Muscle of leg (tissue), 11 donors: ENCODE results near the gene PREB. TPM values are rescaled to one million over a fixed set of nuclear protein-coding genes. Genes with fewer than 3 reads are reported as not detected.

Source experiments
- DNase-seq: peaks from one replicate; pipeline ENCODE4 v3.0.0; 2013
- H3K27ac ChIP-seq: one replicate; pipeline ENCODE4 v1.5.1; 2013; ENCODE audit warnings: mild to moderate bottlenecking, low read length, control low read depth
- H3K27me3 ChIP-seq: one replicate; pipeline ENCODE4 v1.6.1; 2013; ENCODE audit warnings: low read length; ENCODE audit not compliant: control insufficient read depth, insufficient read depth
- H3K36me3 ChIP-seq: one replicate; pipeline ENCODE4 v1.6.1; 2013; ENCODE audit warnings: low read length; ENCODE audit not compliant: control insufficient read depth, insufficient read depth
- H3K4me1 ChIP-seq: one replicate; pipeline ENCODE4 v1.6.1; 2013; ENCODE audit warnings: low read length; ENCODE audit not compliant: control insufficient read depth, insufficient read depth
- H3K4me3 ChIP-seq: one replicate; pipeline ENCODE4 v1.5.1; 2013; ENCODE audit warnings: low read length, control low read depth
- H3K9me3 ChIP-seq: replicated peaks from 2 replicates; pipeline ENCODE4 v1.6.1; 2013; ENCODE audit warnings: low read depth, low read length; ENCODE audit not compliant: control insufficient read depth
- WGBS: methylation state at CpG from one replicate; pipeline ENCODE4 v1.1.5; 2013; ENCODE audit warnings: missing lambda C conversion rate; ENCODE audit not compliant: insufficient coverage; 5-methylcytosine and 5-hydroxymethylcytosine counted together
- polyA plus RNA-seq, 8 donors: library from polyadenylated mRNA; unstranded; fragments of 120-200 nt; gene quantifications; one replicate each; pipeline versions ENCODE4 v1.2.1 to v1.2.3, GENCODE V29; 2013; ENCODE audit warnings: inconsistent platforms in 1 of 8, low replicate concordance in 1 of 8; ENCODE audit not compliant: insufficient read length in 8 of 8, insufficient read depth in 1 of 8
- total RNA-seq: library from RNA; stranded (reverse); fragments of 120-200 nt; gene quantifications from one replicate; pipeline ENCODE4 v1.2.4, GENCODE V29; 2013

PREB gene
- total and polyA plus RNA-seq, 9 donors, result 26.9 to 38.9 (median 35.9) TPM

- no peak for DNase-seq
- H3K36me3 ChIP-seq, result no peaks in the 10 kb centered on the region
- 64% methylated on average over 6 of the region's 6 CpGs for WGBS
These were observed 40.2 kb upstream of the PREB start for GRCh38 chr2:27174638-27175037.

GRCh38 chr2:27171351-27171848, 37.0 kb upstream of the PREB start:
- 56% methylated on average over 6 of the region's 8 CpGs for WGBS
- peaks cover 33% of the 10 kb centered on the region for H3K27me3 ChIP-seq
- no peaks in the 10 kb centered on the region for H3K9me3 ChIP-seq
- no peak overlapping the region for H3K27ac ChIP-seq
- no peaks in the 10 kb centered on the region for H3K36me3 ChIP-seq
- H3K4me1 ChIP-seq, result no peaks in the 10 kb centered on the region
- no peak for DNase-seq
- H3K4me3 ChIP-seq, result no peak overlapping the region

More at GRCh38 chr2:27174638-27175037, 40.2 kb upstream of the PREB start:
- Histone ChIP-seq H3K4me3 (no peak overlapping the region), H3K9me3 (no peaks in the 10 kb centered on the region), H3K4me1 (no peaks in the 10 kb centered on the region), H3K27me3 (peaks cover 32% of the 10 kb centered on the region), H3K27ac (no peak overlapping the region)

GRCh38 chr2:27170581-27171337, 36.3 kb upstream of the PREB start:
- no peaks in the 10 kb centered on the region for H3K9me3 ChIP-seq
- no CpG with 5 or more reads among the region's 6 CpGs for WGBS

GRCh38 chr2:27164960-27165763, 30.7 kb upstream of the PREB start:
- no peak overlapping the region for H3K27ac ChIP-seq
- peaks cover 5% of the 10 kb centered on the region for H3K27me3 ChIP-seq
- WGBS, result 80% methylated on average over 7 of the region's 8 CpGs
- no peak for DNase-seq
- no peaks in the 10 kb centered on the region for H3K9me3 ChIP-seq
- H3K36me3 ChIP-seq, result no peaks in the 10 kb centered on the region
- no peak overlapping the region for H3K4me3 ChIP-seq
- H3K4me1 ChIP-seq, result no peaks in the 10 kb centered on the region

More at GRCh38 chr2:27170581-27171337, 36.3 kb upstream of the PREB start:
- no peak overlapping the region for H3K27ac ChIP-seq
- no peaks in the 10 kb centered on the region for H3K4me1 ChIP-seq
- DNase-seq, result no peak
- no peaks in the 10 kb centered on the region for H3K36me3 ChIP-seq
- H3K4me3 ChIP-seq, result no peak overlapping the region
- H3K27me3 ChIP-seq, result peaks cover 30% of the 10 kb centered on the region

- no peaks in the 10 kb centered on the region for H3K9me3 ChIP-seq
- no peak for DNase-seq
- H3K4me1 ChIP-seq, result no peaks in the 10 kb centered on the region
- 72% methylated on average over 9 of the region's 15 CpGs for whole genome bisulfite sequencing
- H3K4me3 ChIP-seq, result no peak overlapping the region
- H3K27me3 ChIP-seq, result no peaks in the 10 kb centered on the region
- H3K36me3 ChIP-seq, result no peaks in the 10 kb centered on the region
- H3K27ac ChIP-seq, result no peak overlapping the region
These were observed 28.0 kb upstream of the PREB start for GRCh38 chr2:27162151-27163121.

- 69% methylated on average over 2 of the region's 9 CpGs for WGBS
- Histone ChIP-seq H3K4me3 (no peak overlapping the region), H3K27me3 (no peaks in the 10 kb centered on the region), H3K36me3 (no peaks in the 10 kb centered on the region), H3K4me1 (no peaks in the 10 kb centered on the region), H3K9me3 (no peaks in the 10 kb centered on the region), H3K27ac (no peak overlapping the region)
- no peak for DNase-seq
These were observed 25.8 kb upstream of the PREB start for GRCh38 chr2:27160191-27160590.

GRCh38 chr2:27159271-27159670, 24.8 kb upstream of the PREB start:
- Histone ChIP-seq H3K4me3 (no peak overlapping the region), H3K27me3 (no peaks in the 10 kb centered on the region), H3K4me1 (peaks cover 3% of the 10 kb centered on the region), H3K27ac (no peak overlapping the region), H3K9me3 (no peaks in the 10 kb centered on the region), H3K36me3 (no peaks in the 10 kb centered on the region)
- no peak for DNase-seq
- 68% methylated on average over 6 of the region's 6 CpGs for WGBS

GRCh38 chr2:27158468-27158867, 24.0 kb upstream of the PREB start:
- no peak for DNase-seq
- Histone ChIP-seq H3K9me3 (no peaks in the 10 kb centered on the region), H3K27me3 (no peaks in the 10 kb centered on the region), H3K4me3 (no peak overlapping the region), H3K4me1 (peaks cover 4% of the 10 kb centered on the region), H3K27ac (no peak overlapping the region), H3K36me3 (no peaks in the 10 kb centered on the region)
- WGBS, result 64% methylated on average over 6 of the region's 6 CpGs

GRCh38 chr2:27155069-27155520, 20.7 kb upstream of the PREB start:
- 77% methylated on average over 6 of the region's 9 CpGs for WGBS
- no peak for DNase-seq

More at GRCh38 chr2:27155069-27155520, 20.7 kb upstream of the PREB start:
- no peak overlapping the region for H3K27ac ChIP-seq
- H3K36me3 ChIP-seq, result no peaks in the 10 kb centered on the region
- H3K9me3 ChIP-seq, result no peaks in the 10 kb centered on the region
- peaks cover 4% of the 10 kb centered on the region for H3K4me1 ChIP-seq
- peaks cover 3% of the 10 kb centered on the region for H3K27me3 ChIP-seq
- no peak overlapping the region for H3K4me3 ChIP-seq
